Brain microvascular endothelial cell (primary cell): ENCODE results near the gene C1QTNF12.
"Not testable (repeated sequence)": the region's sequence is repeated elsewhere in the genome, so short reads cannot be mapped to it uniquely, and the experiment has no call there.

Source experiments
- DNase-seq: peaks from one replicate; pipeline ENCODE4 v3.0.0-alpha.2; 2020
- H3K27ac ChIP-seq: fragments of 250-450 bp; sonication (Bioruptor Pico); 2 replicates; pipeline ENCODE4 v1.5.1; 2020; ENCODE audit warnings: mild to moderate bottlenecking, moderate library complexity
- H3K27me3 ChIP-seq: fragments of 250-450 bp; sonication (Bioruptor Pico); replicated peaks from 2 replicates; pipeline ENCODE4 v1.5.1; 2020; ENCODE audit warnings: mild to moderate bottlenecking
- H3K36me3 ChIP-seq: fragments of 250-450 bp; sonication (Bioruptor Pico); replicated peaks from 2 replicates; pipeline ENCODE4 v1.5.1; 2020; ENCODE audit warnings: mild to moderate bottlenecking
- H3K4me3 ChIP-seq: 2 replicates; pipeline ENCODE4 v1.5.1; 2011; ENCODE audit warnings: low read depth, mild to moderate bottlenecking, control low read depth, low read length, moderate library complexity
- CTCF ChIP-seq: IDR thresholded peaks from 2 replicates; pipeline ENCODE4 v1.5.1; 2011; ENCODE audit warnings: low read depth, mild to moderate bottlenecking, moderate library complexity, low read length, control low read depth, inconsistent platforms; ENCODE audit errors: missing control alignments
- in situ Hi-C: cut with HindIII; loops from 2 replicates; pipeline ENCODE4 v1.10.0; 2017; ENCODE audit warnings: low sequenced_read_pairs, low pct_ligation_motif_present

C1QTNF12 gene

DNA sequence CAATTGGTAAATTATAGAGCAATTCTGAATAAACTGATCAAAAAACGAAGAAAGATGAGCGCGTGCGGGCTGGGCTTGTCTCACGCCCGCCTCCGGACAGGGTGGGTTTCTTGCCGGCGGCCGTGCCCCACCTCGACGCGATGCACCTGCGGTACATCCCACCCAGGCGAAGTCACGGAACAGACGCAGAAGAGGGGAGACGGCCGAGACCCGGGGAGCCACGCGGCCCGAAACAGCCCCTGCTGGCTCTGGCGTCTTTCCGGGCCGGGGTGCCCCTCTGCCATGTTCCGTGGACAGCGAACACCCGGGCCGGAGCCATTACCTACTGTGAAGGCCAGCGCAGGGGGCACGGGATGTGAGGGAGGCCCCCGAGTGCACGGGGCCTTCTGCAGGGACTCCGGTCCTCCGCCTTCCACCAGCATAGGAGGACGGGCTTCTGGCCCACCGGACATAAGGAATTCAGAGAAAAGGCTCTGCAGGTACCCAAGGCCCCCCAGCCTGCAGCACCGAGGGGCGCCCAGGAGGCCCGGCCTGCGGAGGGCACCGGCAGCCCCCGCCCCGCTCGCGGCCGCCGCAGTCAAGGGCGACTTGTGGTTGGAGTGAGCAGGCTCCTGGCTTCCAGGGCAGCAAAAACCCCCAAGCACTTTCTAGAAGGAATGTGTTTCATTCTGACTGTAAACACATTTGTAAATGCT lies 7.6 kb upstream of the C1QTNF12 start:
- H3K27me3 ChIP-seq: no peaks in the 10 kb centered on the region
- no peak for DNase-seq
- H3K27ac ChIP-seq: no peak overlapping the region
- H3K36me3 ChIP-seq: peaks cover 42% of the 10 kb centered on the region
- H3K4me3 ChIP-seq: no peak overlapping the region
- in situ Hi-C loops: no loop called here
- no peak for TF ChIP-seq CTCF

DNA sequence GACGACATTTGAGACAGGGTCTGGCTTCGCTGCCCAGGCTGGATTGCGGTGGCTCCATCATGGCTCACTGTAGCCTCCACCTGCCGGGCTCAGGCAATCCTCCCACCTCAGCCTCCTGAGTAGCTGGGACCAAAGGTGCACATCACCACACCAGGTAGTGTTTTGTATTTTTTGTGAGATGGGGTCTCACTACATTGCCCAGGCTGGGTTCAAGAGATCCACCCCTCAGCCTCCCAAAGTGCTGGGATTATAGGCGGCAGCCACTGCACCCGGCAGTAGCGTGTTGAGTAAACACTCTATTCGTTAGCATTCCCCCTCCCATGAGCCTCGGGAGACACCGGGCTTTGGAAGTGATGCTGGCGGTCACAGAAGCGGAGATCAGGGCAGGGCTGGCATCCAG lies 6.8 kb upstream of the C1QTNF12 start:
- Histone ChIP-seq H3K27me3 (no peaks in the 10 kb centered on the region), H3K4me3 (no peak overlapping the region), H3K27ac (no peak overlapping the region), H3K36me3 (peaks cover 37% of the 10 kb centered on the region)
- no peak for TF ChIP-seq CTCF
- no peak for DNase-seq
- in situ Hi-C loops: no loop called here

DNA sequence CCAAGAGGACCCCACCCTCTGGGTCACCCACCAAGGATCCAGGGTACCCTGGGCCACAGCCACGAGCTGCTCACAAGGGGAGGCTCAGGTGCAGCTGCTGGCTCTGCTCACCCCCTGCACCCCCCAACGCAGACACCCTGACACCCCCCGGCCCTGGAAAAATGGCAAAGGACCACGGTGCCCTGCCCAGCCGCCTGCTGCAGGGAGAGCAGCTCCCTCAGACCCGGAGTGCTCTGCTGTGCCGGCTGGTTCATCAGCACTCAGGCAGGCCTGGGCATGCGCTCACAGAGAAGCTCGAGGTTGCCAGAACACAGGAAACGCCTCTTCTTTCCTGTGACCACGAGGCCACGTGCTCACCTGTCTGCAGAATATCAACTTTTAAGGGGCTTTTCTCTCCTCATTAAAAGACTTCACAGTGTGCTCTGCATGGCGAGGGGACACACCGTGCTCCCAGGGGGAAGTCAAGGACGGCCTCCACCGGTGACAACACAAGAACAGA lies 4.3 kb upstream of the C1QTNF12 start:
- H3K27ac ChIP-seq: no peak overlapping the region
- in situ Hi-C loops: no loop called here
- H3K36me3 ChIP-seq: peaks cover 28% of the 10 kb centered on the region
- no peak overlapping the region for H3K4me3 ChIP-seq
- no peak for TF ChIP-seq CTCF
- DNase-seq: no peak
- no peaks in the 10 kb centered on the region for H3K27me3 ChIP-seq

DNA sequence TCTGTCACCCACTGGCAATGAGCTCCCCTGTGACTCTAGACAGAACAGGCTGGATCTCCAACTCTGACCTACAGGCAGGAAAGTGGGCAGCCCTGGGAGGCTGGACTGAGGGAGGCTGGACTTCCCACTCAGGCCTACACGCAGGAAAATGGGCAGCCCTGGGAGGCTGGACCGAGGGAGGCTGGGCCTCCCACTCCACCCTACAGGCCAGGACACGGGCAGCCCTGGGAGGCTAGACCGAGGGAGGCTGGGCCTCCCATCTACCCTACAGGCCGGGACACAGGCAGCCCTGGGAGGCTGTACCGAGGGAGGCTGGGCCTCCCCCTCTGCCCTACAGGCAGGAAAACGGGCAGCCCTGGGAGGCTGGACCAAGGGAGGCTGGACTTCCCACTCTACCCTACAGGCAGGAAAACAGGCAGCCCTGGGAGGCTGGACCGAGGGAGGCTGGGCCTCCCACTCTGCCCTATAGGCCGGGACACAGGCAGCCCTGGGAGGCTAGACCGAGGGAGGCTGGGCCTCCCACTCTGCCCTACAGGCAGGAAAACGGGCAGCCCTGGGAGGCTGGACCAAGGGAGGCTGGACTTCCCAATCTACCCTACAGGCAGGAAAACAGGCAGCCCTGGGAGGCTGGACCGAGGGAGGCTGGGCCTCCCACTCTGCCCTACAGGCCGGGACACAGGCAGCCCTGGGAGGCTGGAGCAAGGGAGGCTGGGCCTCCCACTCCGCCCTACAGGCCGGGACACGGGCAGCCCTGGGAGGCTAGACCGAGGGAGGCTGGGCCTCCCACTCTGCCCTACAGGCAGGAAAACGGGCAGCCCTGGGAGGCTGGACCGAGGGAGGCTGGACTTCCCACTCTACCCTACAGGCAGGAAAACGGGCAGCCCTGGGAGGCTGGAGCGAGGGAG lies 1.7 kb upstream of the C1QTNF12 start:
- DNase-seq, H3K36me3 ChIP-seq, in situ Hi-C loops, H3K4me3 ChIP-seq, H3K27ac ChIP-seq, H3K27me3 ChIP-seq: not testable (repeated sequence)

DNA sequence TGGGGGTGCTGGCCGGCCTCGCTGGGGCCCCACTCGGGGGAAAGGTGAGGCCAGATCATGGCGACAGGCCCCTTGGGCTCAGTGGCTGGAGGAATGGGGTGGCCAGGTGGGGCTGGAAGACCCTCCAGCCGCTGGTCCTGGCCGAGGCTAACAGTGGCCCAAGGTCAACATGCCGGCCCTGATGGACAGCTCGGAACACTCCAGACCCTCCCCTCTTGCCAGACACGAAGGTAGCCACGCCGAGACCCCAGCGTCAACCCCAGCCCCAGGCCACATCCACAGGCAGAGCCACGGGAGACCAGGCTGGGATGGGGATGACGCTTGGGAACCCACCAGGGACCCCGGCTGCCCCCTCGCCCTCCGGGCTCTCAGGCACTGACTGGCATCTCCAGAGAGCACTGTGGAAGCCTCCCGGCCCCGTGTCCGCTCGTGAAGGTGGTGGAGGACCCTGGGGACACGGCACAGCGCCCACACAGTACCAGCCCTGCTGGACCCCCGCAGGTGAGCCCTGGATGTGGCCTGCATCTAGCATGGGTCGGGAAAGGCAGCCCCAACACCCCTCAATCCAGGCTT lies 905 bp upstream of the C1QTNF12 start:
- Histone ChIP-seq H3K27ac (no peak overlapping the region), H3K36me3 (no peaks in the 10 kb centered on the region), H3K27me3 (no peaks in the 10 kb centered on the region), H3K4me3 (no peak overlapping the region)
- no peak for DNase-seq
- no peak for TF ChIP-seq CTCF
- in situ Hi-C loops: no loop called here
